Muscle of leg (tissue), 16 donors: ENCODE data around the gene SNX4. TPM values are rescaled to one million over a fixed set of nuclear protein-coding genes. Genes with fewer than 3 reads are reported as not detected.
A peak's percentile ranks its signal among the peaks of the same experiment; 100 is the strongest.
"Not testable (repeated sequence)": the region's sequence is repeated elsewhere in the genome, so short reads cannot be mapped to it uniquely, and the experiment has no call there.

Source experiments
- DNase-seq: peaks from one replicate; pipeline ENCODE4 v3.0.0; 2013
- H3K27ac ChIP-seq: one replicate; pipeline ENCODE4 v1.5.1; 2013; ENCODE audit warnings: mild to moderate bottlenecking, low read length, control low read depth
- H3K27me3 ChIP-seq: one replicate; pipeline ENCODE4 v1.6.1; 2013; ENCODE audit warnings: low read length; ENCODE audit not compliant: control insufficient read depth, insufficient read depth
- H3K36me3 ChIP-seq: one replicate; pipeline ENCODE4 v1.6.1; 2013; ENCODE audit warnings: low read length; ENCODE audit not compliant: control insufficient read depth, insufficient read depth
- H3K4me1 ChIP-seq: one replicate; pipeline ENCODE4 v1.6.1; 2013; ENCODE audit warnings: low read length; ENCODE audit not compliant: control insufficient read depth, insufficient read depth
- H3K4me3 ChIP-seq: one replicate; pipeline ENCODE4 v1.5.1; 2013; ENCODE audit warnings: low read length, control low read depth
- H3K9me3 ChIP-seq: replicated peaks from 2 replicates; pipeline ENCODE4 v1.6.1; 2013; ENCODE audit warnings: low read depth, low read length; ENCODE audit not compliant: control insufficient read depth
- WGBS: methylation state at CpG from one replicate; pipeline ENCODE4 v1.1.5; 2013; ENCODE audit warnings: missing lambda C conversion rate; ENCODE audit not compliant: insufficient coverage; 5-methylcytosine and 5-hydroxymethylcytosine counted together
- long read RNA-seq, 11 donors: transcript quantifications; one replicate each; lab custom pipeline, GENCODE V29; 2026
- polyA plus RNA-seq, 8 donors: library from polyadenylated mRNA; unstranded; fragments of 120-200 nt; gene quantifications; one replicate each; pipeline versions ENCODE4 v1.2.1 to v1.2.3, GENCODE V29; 2013; ENCODE audit warnings: inconsistent platforms in 1 of 8, low replicate concordance in 1 of 8; ENCODE audit not compliant: insufficient read length in 8 of 8, insufficient read depth in 1 of 8
- total RNA-seq: library from RNA; stranded (reverse); fragments of 120-200 nt; gene quantifications from one replicate; pipeline ENCODE4 v1.2.4, GENCODE V29; 2013

Gene SNX4
- total RNA-seq (35.8 TPM), polyA plus RNA-seq (10 to 100 TPM; 32.6 to 46.2 (median 37.3) TPM)
- long read RNA-seq, donor 1, partial matches to known transcripts = 0 of 4 reads
- long read RNA-seq, donor 1, other reads (novel, unspliced or antisense) = 0 of 4 reads
- long read RNA-seq, donor 2, partial matches to known transcripts = 0 of 2 reads
- long read RNA-seq, donor 2, other reads (novel, unspliced or antisense) = 0 of 2 reads
- long read RNA-seq, donor 3, transcript SNX4-201 (14 exons, 2,513 nt) = major isoform, 12 of 12 reads
- long read RNA-seq, donor 3, partial matches to known transcripts = 0 of 12 reads
- long read RNA-seq, donor 3, other reads (novel, unspliced or antisense) = 0 of 12 reads
- long read RNA-seq, donor 4, transcript SNX4-201 (14 exons, 2,513 nt) = major isoform, 8 of 8 reads
- long read RNA-seq, donor 4, partial matches to known transcripts = 0 of 8 reads
- long read RNA-seq, donor 4, other reads (novel, unspliced or antisense) = 0 of 8 reads
- long read RNA-seq, donor 5, transcript SNX4-201 (14 exons, 2,513 nt) = major isoform, 19 of 25 reads
- long read RNA-seq, donor 5, partial matches to known transcripts = 5 of 25 reads
- long read RNA-seq, donor 5, other reads (novel, unspliced or antisense) = 0 of 25 reads
- long read RNA-seq, donor 6, transcript SNX4-201 (14 exons, 2,513 nt) = major isoform, 29 of 29 reads
- long read RNA-seq, donor 6, partial matches to known transcripts = 0 of 29 reads
- long read RNA-seq, donor 6, other reads (novel, unspliced or antisense) = 0 of 29 reads
- long read RNA-seq, donor 7, transcript SNX4-201 (14 exons, 2,513 nt) = major isoform, 11 of 11 reads
- long read RNA-seq, donor 7, partial matches to known transcripts = 0 of 11 reads
- long read RNA-seq, donor 7, other reads (novel, unspliced or antisense) = 0 of 11 reads
- long read RNA-seq, donor 8, transcript SNX4-201 (14 exons, 2,513 nt) = major isoform, 9 of 9 reads
- long read RNA-seq, donor 8, partial matches to known transcripts = 0 of 9 reads
- long read RNA-seq, donor 8, other reads (novel, unspliced or antisense) = 0 of 9 reads
- long read RNA-seq, donor 9, transcript SNX4-201 (14 exons, 2,513 nt) = major isoform, 5 of 5 reads
- long read RNA-seq, donor 9, partial matches to known transcripts = 0 of 5 reads
- long read RNA-seq, donor 9, other reads (novel, unspliced or antisense) = 0 of 5 reads
- long read RNA-seq, donor 10, transcript SNX4-201 (14 exons, 2,513 nt) = major isoform, 13 of 18 reads
- long read RNA-seq, donor 10, partial matches to known transcripts = 5 of 18 reads
- long read RNA-seq, donor 10, other reads (novel, unspliced or antisense) = 0 of 18 reads
- long read RNA-seq, donor 11, transcript SNX4-201 (14 exons, 2,513 nt) = major isoform, 10 of 10 reads
- long read RNA-seq, donor 11, partial matches to known transcripts = 0 of 10 reads
- long read RNA-seq, donor 11, other reads (novel, unspliced or antisense) = 0 of 10 reads

GRCh38 chr3:125519678-125520562, at the start of gene SNX4:
SNX4 (minus strand) TSS chr3:125520202; CDS start chr3:125520172, 30 bp downstream.
- Histone ChIP-seq H3K4me1 (peaks cover 3% of the 10 kb centered on the region), H3K27ac (peak within 1 kb of the TSS; percentile 79), H3K27me3 (no peaks in the 10 kb centered on the region), H3K9me3 (no peaks in the 10 kb centered on the region), H3K36me3 (peaks cover 2% of the 10 kb centered on the region), H3K4me3 (peak within 1 kb of the TSS; percentile 89)
- under 1% methylated on average over 57 of the region's 65 CpGs for WGBS
- peak; percentile 97 for DNase-seq

DNA sequence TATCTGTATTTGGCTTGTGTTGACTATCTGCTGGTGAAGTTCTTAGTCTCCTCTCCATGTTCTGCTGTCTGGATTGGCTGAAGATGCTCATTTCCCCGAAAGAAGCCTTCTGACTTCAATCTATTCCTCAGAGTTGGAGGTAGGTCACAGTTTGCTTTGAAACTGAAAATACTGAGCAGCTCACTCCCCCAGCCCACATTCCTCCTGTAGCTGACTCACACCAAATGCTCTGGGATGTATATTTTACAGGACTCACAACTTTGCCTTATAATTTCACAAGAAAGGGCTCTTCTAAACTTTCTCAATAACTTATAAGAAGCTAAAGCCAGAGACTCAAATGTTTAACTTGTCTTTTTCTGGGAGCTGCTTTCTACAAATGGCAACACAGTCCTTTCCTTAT, 36.3 kb upstream of the SNX4 start:
- no CpG with 5 or more reads among the region's 1 CpG for WGBS
- DNase-seq = no peak
- H3K36me3 ChIP-seq = peaks cover 18% of the 10 kb centered on the region
- H3K4me1 ChIP-seq = no peaks in the 10 kb centered on the region
- no peak overlapping the region for H3K4me3 ChIP-seq
- no peaks in the 10 kb centered on the region for H3K27me3 ChIP-seq
- H3K27ac ChIP-seq = no peak overlapping the region
- H3K9me3 ChIP-seq = no peaks in the 10 kb centered on the region

DNA sequence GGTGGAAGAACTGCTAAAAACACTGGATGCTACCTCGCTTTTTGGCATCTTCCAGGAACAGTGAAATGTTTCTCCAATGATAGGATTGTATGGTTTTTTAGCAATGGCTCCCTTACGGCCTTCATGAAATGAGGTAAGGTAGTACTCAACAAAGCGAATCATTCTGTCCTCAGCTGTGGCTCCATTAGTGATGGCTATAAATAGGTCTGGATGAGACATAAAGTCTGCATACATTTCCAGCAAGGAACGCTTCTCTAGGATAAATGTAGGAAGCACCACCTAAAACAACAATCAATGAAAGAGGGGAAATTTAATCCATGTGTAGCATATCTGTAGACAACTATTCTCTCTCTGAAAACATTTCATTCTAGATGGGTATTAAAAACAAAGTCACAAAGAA, 32.4 kb upstream of the SNX4 start:
- Histone ChIP-seq H3K36me3 (peaks cover 6% of the 10 kb centered on the region), H3K4me3 (no peak overlapping the region), H3K27me3 (no peaks in the 10 kb centered on the region), H3K27ac (no peak overlapping the region), H3K9me3 (no peaks in the 10 kb centered on the region), H3K4me1 (no peaks in the 10 kb centered on the region)
- WGBS = 100% methylated on average over 1 of the region's 4 CpGs
- no peak for DNase-seq

DNA sequence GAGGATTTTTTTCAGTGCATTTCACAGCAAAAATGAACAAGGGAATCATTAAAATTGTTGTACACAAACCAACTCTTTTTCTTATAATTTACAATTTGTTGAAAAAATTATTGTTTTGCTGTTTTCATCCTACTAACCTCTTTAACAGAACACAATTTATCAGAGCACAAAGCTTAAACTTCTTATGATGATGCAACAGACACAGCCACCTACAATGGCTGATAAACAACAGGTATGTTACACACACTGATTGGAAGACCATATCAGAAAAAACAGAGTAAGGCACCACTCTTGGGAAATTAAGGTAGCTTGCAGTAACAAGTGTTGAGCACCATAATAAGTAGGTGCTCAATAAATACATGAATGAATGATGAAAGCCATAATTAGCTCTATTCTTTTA, 8.9 kb upstream of the SNX4 start:
- H3K4me3 ChIP-seq = no peak overlapping the region
- peaks cover 14% of the 10 kb centered on the region for H3K36me3 ChIP-seq
- no peaks in the 10 kb centered on the region for H3K9me3 ChIP-seq
- H3K27ac ChIP-seq = no peak overlapping the region
- no peak for DNase-seq
- H3K27me3 ChIP-seq = no peaks in the 10 kb centered on the region
- no peaks in the 10 kb centered on the region for H3K4me1 ChIP-seq

- H3K36me3 ChIP-seq = peaks cover 3% of the 10 kb centered on the region
- H3K9me3 ChIP-seq = no peaks in the 10 kb centered on the region
- DNase-seq = no peak
- H3K27ac ChIP-seq = no peak overlapping the region
- no peaks in the 10 kb centered on the region for H3K4me1 ChIP-seq
- no peak overlapping the region for H3K4me3 ChIP-seq
- 100% methylated on average over 3 of the region's 4 CpGs for WGBS
- no peaks in the 10 kb centered on the region for H3K27me3 ChIP-seq
Observed at GRCh38 chr3:125525153-125525552, 5.2 kb upstream of the SNX4 start.

GRCh38 chr3:125520563-125520919, 539 bp upstream of the SNX4 start:
- not testable (repeated sequence) for H3K9me3 ChIP-seq, H3K4me1 ChIP-seq, H3K36me3 ChIP-seq, DNase-seq, H3K27me3 ChIP-seq
- WGBS = 69% methylated on average over 10 of the region's 15 CpGs
- peak overlapping the region; percentile 77 for H3K27ac ChIP-seq
- peak overlapping the region; percentile 89 for H3K4me3 ChIP-seq

GRCh38 chr3:125515421-125515820, 4.6 kb downstream of the SNX4 start:
- H3K27ac ChIP-seq = no peak overlapping the region
- DNase-seq = no peak
- H3K27me3 ChIP-seq = no peaks in the 10 kb centered on the region
- H3K9me3 ChIP-seq = no peaks in the 10 kb centered on the region
- H3K4me1 ChIP-seq = peaks cover 3% of the 10 kb centered on the region
- peaks cover 9% of the 10 kb centered on the region for H3K36me3 ChIP-seq
- no peak overlapping the region for H3K4me3 ChIP-seq

DNA sequence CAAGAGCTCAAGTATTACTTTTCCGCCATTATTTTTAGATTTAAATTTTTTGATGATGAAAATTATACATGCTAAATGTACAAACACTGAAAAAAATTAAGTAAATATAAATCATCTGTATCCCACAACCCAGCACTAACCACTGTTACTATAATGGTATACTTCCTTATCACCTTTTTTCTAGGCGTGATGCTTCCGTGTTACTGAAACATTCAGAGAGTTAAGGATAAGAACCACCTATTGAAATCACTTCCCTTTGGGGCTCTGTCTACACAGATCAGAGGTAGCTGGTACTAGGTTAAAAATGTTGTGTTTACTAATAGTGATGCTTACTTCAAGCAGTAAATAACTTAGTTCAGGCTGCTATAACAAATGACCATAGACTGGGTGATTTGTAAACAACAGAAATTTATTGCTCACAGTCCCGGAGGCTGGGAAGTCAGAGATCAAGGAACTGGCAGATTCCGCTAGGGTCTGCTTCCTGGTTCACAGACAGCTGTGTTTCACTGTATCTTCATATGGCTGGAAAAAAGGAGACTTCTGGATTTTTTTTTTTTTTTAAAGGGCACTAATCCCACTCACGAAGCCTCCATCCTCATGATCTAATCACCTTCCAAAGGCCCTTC, 6.4 kb downstream of the SNX4 start:
- H3K36me3 ChIP-seq = peaks cover 9% of the 10 kb centered on the region
- H3K27ac ChIP-seq = no peak overlapping the region
- WGBS = no CpG with 5 or more reads among the region's 6 CpGs
- no peaks in the 10 kb centered on the region for H3K4me1 ChIP-seq
- no peaks in the 10 kb centered on the region for H3K9me3 ChIP-seq
- H3K4me3 ChIP-seq = no peak overlapping the region
- no peak for DNase-seq
- H3K27me3 ChIP-seq = no peaks in the 10 kb centered on the region
